Activated CD8-positive, alpha-beta memory T cell treated with anti-CD3 and anti-CD28 coated beads, Interleukin-2, amount 50 U/mL, for 4 hours (primary cell): ENCODE data around the gene MACROD1.
A peak's percentile ranks its signal among the peaks of the same experiment; 100 is the strongest.

Experiments used
- DNase-seq: peaks from one replicate; pipeline ENCODE4 v3.0.0-alpha.2; 2020

The MACROD1 gene

GRCh38 chr11:64165842-64166635, at the start of gene MACROD1:
Gene MACROD1 (minus strand): TSS chr11:64166113. CDS start chr11:64165994, 119 bp downstream.
- DNase-seq = peak; percentile 88

GRCh38 chr11:64211181-64211872, 45.4 kb upstream of the MACROD1 start:
- DNase-seq = no peak

GRCh38 chr11:64210301-64211020, 44.5 kb upstream of the MACROD1 start:
- DNase-seq = no peak

GRCh38 chr11:64209563-64209843, 43.6 kb upstream of the MACROD1 start:
- no peak for DNase-seq

- DNase-seq = no peak
Measured at GRCh38 chr11:64208796-64209562, 43.1 kb upstream of the MACROD1 start.

GRCh38 chr11:64208086-64208795, 42.3 kb upstream of the MACROD1 start:
- DNase-seq = no peak

GRCh38 chr11:64207256-64208085, 41.6 kb upstream of the MACROD1 start:
- DNase-seq = peak; percentile 85

- DNase-seq = peak; percentile 76
Measured at GRCh38 chr11:64206457-64207255, 40.7 kb upstream of the MACROD1 start, which contains the start of gene FERMT3. Gene FERMT3 (plus strand): TSS chr11:64206721. CDS start chr11:64207365, 644 bp downstream.

- DNase-seq = peak; percentile 84
Measured at GRCh38 chr11:64204464-64204989, 38.6 kb upstream of the MACROD1 start.

GRCh38 chr11:64204080-64204440, 38.1 kb upstream of the MACROD1 start:
- DNase-seq = no peak

GRCh38 chr11:64203421-64204079, 37.6 kb upstream of the MACROD1 start:
- DNase-seq = no peak

GRCh38 chr11:64202992-64203391, 37.1 kb upstream of the MACROD1 start:
- DNase-seq = no peak

GRCh38 chr11:64201543-64201942, 35.6 kb upstream of the MACROD1 start:
- no peak for DNase-seq

- no peak for DNase-seq
Measured at GRCh38 chr11:64198511-64198910, 32.6 kb upstream of the MACROD1 start.

- DNase-seq = no peak
Measured at GRCh38 chr11:64196626-64197025, 30.7 kb upstream of the MACROD1 start.

- DNase-seq = no peak
Measured at GRCh38 chr11:64192434-64192833, 26.5 kb upstream of the MACROD1 start.

GRCh38 chr11:64186492-64187165, 20.7 kb upstream of the MACROD1 start:
- no peak for DNase-seq

- DNase-seq = peak; percentile 95
Measured at GRCh38 chr11:64185693-64186491, 20.0 kb upstream of the MACROD1 start, which contains the start of gene STIP1. Gene STIP1 (plus strand): TSS chr11:64186171. CDS start chr11:64186262, 91 bp downstream.
